WTC11 (cell line): ENCODE data around the gene PLXNC1. TPM values are rescaled to one million over a fixed set of nuclear protein-coding genes. Genes with fewer than 3 reads are reported as not detected.

Source experiments
- ATAC-seq: fragments of 200-7000 bp; cut with Tn5 transposase; 2 replicates; pipeline ENCODE4 v1.10.0; 2021; ENCODE audit warnings: mild to moderate bottlenecking, moderate library complexity
- CTCF ChIA-PET: fragments of 300-600 bp; sonication (Branson Sonifier 250); formaldehyde crosslinking; loops from one replicate; lab custom pipeline; 2021; ENCODE audit warnings: antibody characterized with exemption; lab: Charles Lee
- POLR2A ChIA-PET: fragments of 350-600 bp; sonication (Branson Sonifier 250); formaldehyde crosslinking; loops from one replicate; lab custom pipeline; 2021; ENCODE audit warnings: antibody characterized with exemption; lab: Charles Lee
- DNase-seq: peaks from one replicate; pipeline ENCODE4 v3.0.0; 2021; ENCODE audit warnings: low spot score
- H3K27ac Mint-ChIP-seq: 2 replicates; pipeline ENCODE4 v1.8.0; 2021; ENCODE audit warnings: mixed read lengths
- H3K27me3 Mint-ChIP-seq: 2 replicates; pipeline ENCODE4 v1.8.0; 2021; ENCODE audit warnings: low read depth, mild to moderate bottlenecking, moderate library complexity, mixed read lengths
- H3K36me3 Mint-ChIP-seq: 2 replicates; pipeline ENCODE4 v1.8.0; 2021; ENCODE audit warnings: mixed read lengths
- H3K4me1 Mint-ChIP-seq: 2 replicates; pipeline ENCODE4 v1.8.0; 2022; ENCODE audit warnings: mixed read lengths
- H3K4me3 Mint-ChIP-seq: 2 replicates; pipeline ENCODE4 v1.8.0; 2021; ENCODE audit warnings: mild to moderate bottlenecking, moderate library complexity, mixed read lengths
- H3K9me3 Mint-ChIP-seq: 2 replicates; pipeline ENCODE4 v1.8.0; 2021; ENCODE audit warnings: mixed read lengths
- CREB1 ChIP-seq: sonication (generic); formaldehyde crosslinking; IDR thresholded peaks from 2 replicates; pipeline ENCODE4 v1.8.0; 2023; ENCODE audit warnings: mild to moderate bottlenecking, missing genetic modification reagents
- MXD4 ChIP-seq: fragments of 250-450 bp; sonication (Bioruptor Pico); IDR thresholded peaks from 2 replicates; pipeline ENCODE4 v1.8.0; 2021; ENCODE audit warnings: mild to moderate bottlenecking, moderate library complexity, borderline replicate concordance
- RORB ChIP-seq: fragments of 250-450 bp; sonication (Bioruptor Pico); IDR thresholded peaks from 2 replicates; pipeline ENCODE4 v1.9.0; 2021; ENCODE audit warnings: mild to moderate bottlenecking
- TEAD1 ChIP-seq: sonication (generic); formaldehyde crosslinking; IDR thresholded peaks from 2 replicates; pipeline ENCODE4 v1.8.0; 2022; ENCODE audit warnings: mild to moderate bottlenecking, missing genetic modification reagents
- TP53 ChIP-seq: sonication (generic); formaldehyde crosslinking; IDR thresholded peaks from 2 replicates; pipeline ENCODE4 v1.8.1; 2023; ENCODE audit warnings: mild to moderate bottlenecking, missing genetic modification reagents
- ZNF138 ChIP-seq: sonication (generic); formaldehyde crosslinking; conservative IDR thresholded peaks from 2 replicates; pipeline ENCODE4 v1.8.1; 2022; ENCODE audit warnings: mild to moderate bottlenecking, moderate library complexity, missing genetic modification reagents
- total RNA-seq: library from RNA; stranded (reverse); gene quantifications from 3 replicates; pipeline ENCODE4 v1.2.3, GENCODE V29; 2021
- TF ChIP-seq, protein P1 (sequence below): sonication (generic); formaldehyde crosslinking; IDR thresholded peaks from 2 replicates; pipeline ENCODE4 v1.8.1; 2023; ENCODE audit warnings: mild to moderate bottlenecking, missing genetic modification reagents, moderate library complexity
- TF ChIP-seq, protein P2 (sequence below): fragments of 250-450 bp; sonication (Bioruptor Pico); IDR thresholded peaks from 2 replicates; pipeline ENCODE4 v1.8.0; 2021; ENCODE audit warnings: mild to moderate bottlenecking
- TF ChIP-seq, protein P3 (sequence below): fragments of 250-450 bp; sonication (Bioruptor Pico); IDR thresholded peaks from 2 replicates; pipeline ENCODE4 v1.9.0; 2021; ENCODE audit warnings: mild to moderate bottlenecking
- TF ChIP-seq, protein P4 (sequence below): sonication (generic); formaldehyde crosslinking; IDR thresholded peaks from 2 replicates; pipeline ENCODE4 v1.8.1; 2023; ENCODE audit warnings: mild to moderate bottlenecking, missing genetic modification reagents, moderate library complexity
- TF ChIP-seq, protein P5 (sequence below): sonication (generic); formaldehyde crosslinking; IDR thresholded peaks from 2 replicates; pipeline ENCODE4 v1.8.1; 2023; ENCODE audit warnings: mild to moderate bottlenecking, moderate library complexity, missing genetic modification reagents
- TF ChIP-seq, protein P6 (sequence below): fragments of 250-450 bp; sonication (Bioruptor Pico); IDR thresholded peaks from 2 replicates; pipeline ENCODE4 v2.1.2; 2022; ENCODE audit warnings: mild to moderate bottlenecking, moderate library complexity

The PLXNC1 gene
- total RNA-seq, 1 experiment from 2014 or later, result 3.1 TPM

DNA sequence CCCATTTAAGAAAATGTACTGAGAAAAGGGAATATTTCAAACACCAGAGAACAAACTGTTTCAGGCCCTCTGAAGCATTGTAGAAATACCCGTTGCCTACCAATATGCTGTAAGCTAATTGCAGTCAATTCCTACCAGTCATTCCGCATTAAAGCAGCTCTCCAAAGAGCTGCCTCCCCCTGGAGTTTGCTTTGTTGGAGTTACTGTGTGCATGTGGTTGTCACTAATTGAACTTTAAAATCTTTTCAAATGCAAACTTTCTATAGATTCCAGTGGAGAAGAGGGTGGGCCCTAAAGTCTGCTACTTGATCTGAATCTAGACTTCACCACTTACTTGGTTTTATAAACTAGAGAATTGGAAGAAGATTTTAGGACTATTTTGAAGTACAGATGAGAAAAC is 112.7 kb downstream of the PLXNC1 start:
- peak; percentile 79 for ATAC-seq
- CTCF ChIA-PET, result interaction anchor here (1.0 to 1.2 kb wide), 2 partner anchors 37 to 111 kb away, joined by 3 read pairs; no protein-coding TSS in a partner anchor
- H3K36me3 Mint-ChIP-seq, result peaks cover 3% of the 10 kb centered on the region; the same call in 1 of the 2 replicates
- peak; percentile 24 for DNase-seq
- H3K4me3 Mint-ChIP-seq, result peak overlapping the region; percentile 46
- peaks cover 72% of the 10 kb centered on the region for H3K4me1 Mint-ChIP-seq
- POLR2A ChIA-PET, result no interaction called here
- peak; percentile 47; the same call in 1 of the 2 replicates for TF ChIP-seq TEAD1 (CRISPR knock-in tag)
- no peak for TF ChIP-seq CREB1 (CRISPR knock-in tag)
- H3K27me3 Mint-ChIP-seq, result peaks cover 13% of the 10 kb centered on the region
- H3K9me3 Mint-ChIP-seq, result no peaks in the 10 kb centered on the region
- peak overlapping the region; percentile 98 for H3K27ac Mint-ChIP-seq

DNA sequence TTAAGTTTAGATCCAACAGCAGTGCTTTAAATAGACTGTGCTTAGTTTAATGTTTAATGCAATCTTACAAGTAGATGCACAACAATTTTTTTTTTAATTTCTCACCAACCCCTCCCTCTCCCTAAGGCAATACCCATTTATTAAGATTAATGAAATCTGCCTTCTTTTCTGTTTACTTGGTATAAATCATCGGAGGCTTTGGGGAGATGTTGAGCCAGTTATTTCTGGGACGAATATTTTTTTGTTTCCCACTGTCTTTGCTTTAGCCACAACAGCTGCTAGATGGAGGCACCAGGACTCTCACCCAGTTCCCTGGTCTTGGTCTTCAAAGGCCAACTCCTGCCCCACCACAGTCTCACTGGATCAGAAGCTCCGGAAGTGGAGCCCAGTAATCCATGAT is 113.4 kb downstream of the PLXNC1 start:
- ChIA-PET POLR2A (no interaction called here), CTCF (interaction anchor here (1.2 to 1.6 kb wide), 2 partner anchors 37 to 168 kb away, joined by 3 to 8 read pairs; no protein-coding TSS in a partner anchor)
- TF ChIP-seq, protein P1, sequence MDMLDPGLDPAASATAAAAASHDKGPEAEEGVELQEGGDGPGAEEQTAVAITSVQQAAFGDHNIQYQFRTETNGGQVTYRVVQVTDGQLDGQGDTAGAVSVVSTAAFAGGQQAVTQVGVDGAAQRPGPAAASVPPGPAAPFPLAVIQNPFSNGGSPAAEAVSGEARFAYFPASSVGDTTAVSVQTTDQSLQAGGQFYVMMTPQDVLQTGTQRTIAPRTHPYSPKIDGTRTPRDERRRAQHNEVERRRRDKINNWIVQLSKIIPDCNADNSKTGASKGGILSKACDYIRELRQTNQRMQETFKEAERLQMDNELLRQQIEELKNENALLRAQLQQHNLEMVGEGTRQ, result no peak
- TF ChIP-seq, protein P2, sequence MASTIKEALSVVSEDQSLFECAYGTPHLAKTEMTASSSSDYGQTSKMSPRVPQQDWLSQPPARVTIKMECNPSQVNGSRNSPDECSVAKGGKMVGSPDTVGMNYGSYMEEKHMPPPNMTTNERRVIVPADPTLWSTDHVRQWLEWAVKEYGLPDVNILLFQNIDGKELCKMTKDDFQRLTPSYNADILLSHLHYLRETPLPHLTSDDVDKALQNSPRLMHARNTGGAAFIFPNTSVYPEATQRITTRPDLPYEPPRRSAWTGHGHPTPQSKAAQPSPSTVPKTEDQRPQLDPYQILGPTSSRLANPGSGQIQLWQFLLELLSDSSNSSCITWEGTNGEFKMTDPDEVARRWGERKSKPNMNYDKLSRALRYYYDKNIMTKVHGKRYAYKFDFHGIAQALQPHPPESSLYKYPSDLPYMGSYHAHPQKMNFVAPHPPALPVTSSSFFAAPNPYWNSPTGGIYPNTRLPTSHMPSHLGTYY (CRISPR knock-in tag), result no peak
- TF ChIP-seq MXD4 (CRISPR knock-in tag), result no peak
- no peak for TF ChIP-seq RORB
- Mint-ChIP-seq H3K36me3 (peaks cover 3% of the 10 kb centered on the region; the same call in 1 of the 2 replicates), H3K27ac (peak overlapping the region; percentile 98; the same call in 1 of the 2 replicates), H3K4me3 (peak overlapping the region; percentile 2; the same call in 1 of the 2 replicates), H3K9me3 (no peaks in the 10 kb centered on the region), H3K4me1 (peaks cover 69% of the 10 kb centered on the region), H3K27me3 (peaks cover 13% of the 10 kb centered on the region)
- DNase-seq (no peak), ATAC-seq (no peak)

DNA sequence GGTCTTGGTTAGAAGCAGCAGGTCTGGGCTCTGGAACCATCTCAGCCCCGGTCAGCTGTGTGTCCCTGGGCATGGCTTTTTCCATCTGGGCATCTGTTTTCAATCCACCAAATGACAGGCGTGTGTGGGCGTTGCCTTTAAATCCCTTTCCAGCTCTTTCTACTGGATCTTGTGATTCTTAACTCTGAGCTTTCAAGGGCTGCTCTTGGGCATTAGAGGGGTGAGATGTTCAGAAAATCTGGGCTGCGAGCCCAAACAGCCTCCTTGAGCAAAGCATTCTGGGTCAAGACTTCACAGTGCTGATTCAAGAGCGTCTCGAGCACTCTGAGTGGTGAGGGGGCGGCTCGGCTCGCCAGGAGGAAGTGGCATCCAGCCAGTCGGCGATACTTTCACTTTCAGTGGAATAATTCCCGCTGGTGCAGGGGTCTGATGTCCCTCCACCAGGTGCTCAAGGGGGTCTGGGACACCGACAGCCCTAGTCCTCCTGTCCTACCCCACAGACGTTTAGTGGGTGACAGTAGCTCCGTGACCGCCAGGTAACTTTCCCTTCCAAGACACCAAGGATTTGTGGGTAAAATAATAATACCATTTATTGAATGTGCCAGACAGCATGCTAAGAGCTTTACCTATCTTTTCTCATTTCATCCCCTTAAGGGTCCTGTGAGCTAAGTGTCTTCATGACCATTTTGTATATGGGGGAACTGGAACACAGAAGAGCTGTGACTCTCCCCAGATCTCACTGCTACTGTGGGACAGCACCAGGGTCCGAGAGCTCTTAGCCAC is 114.0 kb downstream of the PLXNC1 start:
- POLR2A ChIA-PET, result interaction anchor here (0.6 kb wide), 1 partner anchor 846 kb away, joined by 3 read pairs; no protein-coding TSS in a partner anchor
- CTCF ChIA-PET, result interaction anchor here (1.6 kb wide), 1 partner anchor 167 kb away, joined by 8 read pairs; no protein-coding TSS in a partner anchor
- Mint-ChIP-seq H3K4me3 (no peak overlapping the region), H3K9me3 (no peaks in the 10 kb centered on the region), H3K27me3 (peaks cover 13% of the 10 kb centered on the region), H3K36me3 (peaks cover 3% of the 10 kb centered on the region; the same call in 1 of the 2 replicates), H3K27ac (no peak overlapping the region; the same call in 1 of the 2 replicates), H3K4me1 (peaks cover 71% of the 10 kb centered on the region)
- TF ChIP-seq, protein P3, sequence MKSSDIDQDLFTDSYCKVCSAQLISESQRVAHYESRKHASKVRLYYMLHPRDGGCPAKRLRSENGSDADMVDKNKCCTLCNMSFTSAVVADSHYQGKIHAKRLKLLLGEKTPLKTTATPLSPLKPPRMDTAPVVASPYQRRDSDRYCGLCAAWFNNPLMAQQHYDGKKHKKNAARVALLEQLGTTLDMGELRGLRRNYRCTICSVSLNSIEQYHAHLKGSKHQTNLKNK (CRISPR knock-in tag), result no peak
- TF ChIP-seq ZNF138 (CRISPR knock-in tag), result no peak
- no peak for TF ChIP-seq TP53 (CRISPR knock-in tag)
- TF ChIP-seq, protein P4, sequence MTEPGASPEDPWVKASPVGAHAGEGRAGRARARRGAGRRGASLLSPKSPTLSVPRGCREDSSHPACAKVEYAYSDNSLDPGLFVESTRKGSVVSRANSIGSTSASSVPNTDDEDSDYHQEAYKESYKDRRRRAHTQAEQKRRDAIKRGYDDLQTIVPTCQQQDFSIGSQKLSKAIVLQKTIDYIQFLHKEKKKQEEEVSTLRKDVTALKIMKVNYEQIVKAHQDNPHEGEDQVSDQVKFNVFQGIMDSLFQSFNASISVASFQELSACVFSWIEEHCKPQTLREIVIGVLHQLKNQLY (CRISPR knock-in tag), result no peak
- TF ChIP-seq, protein P1, result no peak
- TF ChIP-seq, protein P5, sequence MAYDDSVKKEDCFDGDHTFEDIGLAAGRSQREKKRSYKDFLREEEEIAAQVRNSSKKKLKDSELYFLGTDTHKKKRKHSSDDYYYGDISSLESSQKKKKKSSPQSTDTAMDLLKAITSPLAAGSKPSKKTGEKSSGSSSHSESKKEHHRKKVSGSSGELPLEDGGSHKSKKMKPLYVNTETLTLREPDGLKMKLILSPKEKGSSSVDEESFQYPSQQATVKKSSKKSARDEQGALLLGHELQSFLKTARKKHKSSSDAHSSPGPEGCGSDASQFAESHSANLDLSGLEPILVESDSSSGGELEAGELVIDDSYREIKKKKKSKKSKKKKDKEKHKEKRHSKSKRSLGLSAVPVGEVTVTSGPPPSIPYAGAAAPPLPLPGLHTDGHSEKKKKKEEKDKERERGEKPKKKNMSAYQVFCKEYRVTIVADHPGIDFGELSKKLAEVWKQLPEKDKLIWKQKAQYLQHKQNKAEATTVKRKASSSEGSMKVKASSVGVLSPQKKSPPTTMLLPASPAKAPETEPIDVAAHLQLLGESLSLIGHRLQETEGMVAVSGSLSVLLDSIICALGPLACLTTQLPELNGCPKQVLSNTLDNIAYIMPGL (CRISPR knock-in tag), result no peak
- TF ChIP-seq, protein P6, sequence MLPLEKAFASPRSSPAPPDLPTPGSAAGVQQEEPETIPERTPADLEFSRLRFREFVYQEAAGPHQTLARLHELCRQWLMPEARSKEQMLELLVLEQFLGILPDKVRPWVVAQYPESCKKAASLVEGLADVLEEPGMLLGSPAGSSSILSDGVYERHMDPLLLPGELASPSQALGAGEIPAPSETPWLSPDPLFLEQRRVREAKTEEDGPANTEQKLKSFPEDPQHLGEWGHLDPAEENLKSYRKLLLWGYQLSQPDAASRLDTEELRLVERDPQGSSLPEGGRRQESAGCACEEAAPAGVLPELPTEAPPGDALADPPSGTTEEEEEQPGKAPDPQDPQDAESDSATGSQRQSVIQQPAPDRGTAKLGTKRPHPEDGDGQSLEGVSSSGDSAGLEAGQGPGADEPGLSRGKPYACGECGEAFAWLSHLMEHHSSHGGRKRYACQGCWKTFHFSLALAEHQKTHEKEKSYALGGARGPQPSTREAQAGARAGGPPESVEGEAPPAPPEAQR (CRISPR knock-in tag), result no peak
- DNase-seq (no peak), ATAC-seq (no peak)
